Measurements from ENCODE around the gene CYREN. TPM values are rescaled to one million over a fixed set of nuclear protein-coding genes. Genes with fewer than 3 reads are reported as not detected.
"Not testable (repeated sequence)": the region's sequence is repeated elsewhere in the genome, so short reads cannot be mapped to it uniquely, and the experiment has no call there.

CYREN gene
- total and polyA plus RNA-seq, 7 donors: 20.6 to 61.2 (median 28.1) TPM

- no peak overlapping the region for H3K27ac ChIP-seq
- no peak overlapping the region for H3K4me3 ChIP-seq
- intact Hi-C loops (cut with DNase I): loop anchor here in 1 of 2 donors (10.0 kb wide), 1 partner anchor 502 kb away; no protein-coding TSS in a partner anchor
- H3K27me3 ChIP-seq (ENCODE audit: insufficient read depth in 3 of 3, low read length in 2 of 3): no peaks in the 10 kb centered on the region
- WGBS, 3 donors: 92 to 93% (median 92%) methylated on average over 9 of the region's 9 CpGs
- peak; percentile 17 to 38 (median 20) for ATAC-seq
- H3K4me1 ChIP-seq: no peaks in the 10 kb centered on the region
- H3K36me3 ChIP-seq (ENCODE audit: insufficient read depth in 1 of 2, low read depth in 1 of 2): peaks cover 2 to 77% of the 10 kb centered on the region in 2 donors
- peaks cover 16% of the 10 kb centered on the region for H3K9me3 ChIP-seq
- no peak for DNase-seq
- TF ChIP-seq, protein P1, sequence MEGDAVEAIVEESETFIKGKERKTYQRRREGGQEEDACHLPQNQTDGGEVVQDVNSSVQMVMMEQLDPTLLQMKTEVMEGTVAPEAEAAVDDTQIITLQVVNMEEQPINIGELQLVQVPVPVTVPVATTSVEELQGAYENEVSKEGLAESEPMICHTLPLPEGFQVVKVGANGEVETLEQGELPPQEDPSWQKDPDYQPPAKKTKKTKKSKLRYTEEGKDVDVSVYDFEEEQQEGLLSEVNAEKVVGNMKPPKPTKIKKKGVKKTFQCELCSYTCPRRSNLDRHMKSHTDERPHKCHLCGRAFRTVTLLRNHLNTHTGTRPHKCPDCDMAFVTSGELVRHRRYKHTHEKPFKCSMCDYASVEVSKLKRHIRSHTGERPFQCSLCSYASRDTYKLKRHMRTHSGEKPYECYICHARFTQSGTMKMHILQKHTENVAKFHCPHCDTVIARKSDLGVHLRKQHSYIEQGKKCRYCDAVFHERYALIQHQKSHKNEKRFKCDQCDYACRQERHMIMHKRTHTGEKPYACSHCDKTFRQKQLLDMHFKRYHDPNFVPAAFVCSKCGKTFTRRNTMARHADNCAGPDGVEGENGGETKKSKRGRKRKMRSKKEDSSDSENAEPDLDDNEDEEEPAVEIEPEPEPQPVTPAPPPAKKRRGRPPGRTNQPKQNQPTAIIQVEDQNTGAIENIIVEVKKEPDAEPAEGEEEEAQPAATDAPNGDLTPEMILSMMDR (IDR thresholded peaks at IDR 0.05): no peak
Observed at GRCh38 chr7:135177028-135177696, 6.7 kb upstream of the CYREN start.

DNA sequence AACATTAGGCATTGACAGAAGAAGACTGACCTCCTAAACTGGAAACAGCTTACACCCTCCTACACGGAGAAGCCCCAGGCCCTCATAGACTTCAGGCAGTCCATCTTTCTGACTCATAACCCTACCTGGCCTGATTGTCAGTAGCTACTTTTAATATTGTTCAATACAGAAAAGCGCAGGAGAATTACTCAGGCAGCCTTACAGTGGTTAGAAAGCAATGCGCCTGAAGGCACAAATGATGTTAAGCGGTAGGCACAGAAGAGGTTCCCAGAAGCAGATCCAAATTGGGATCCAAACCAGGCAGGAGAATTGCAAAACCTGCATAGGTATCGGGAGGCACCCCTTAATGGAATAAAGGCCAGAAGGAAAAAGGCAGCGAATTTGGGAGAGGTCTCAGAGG is 5.4 kb upstream of the CYREN start:
- WGBS, 3 donors: 91 to 98% (median 96%) methylated on average over 6 of the region's 6 CpGs
- no peaks in the 10 kb centered on the region for H3K27me3 ChIP-seq (ENCODE audit: insufficient read depth in 3 of 3, low read length in 2 of 3)
- intact Hi-C loops (cut with DNase I): loop anchor here in 1 of 2 donors (10.0 kb wide), 1 partner anchor 501 kb away; no protein-coding TSS in a partner anchor
- peaks cover 7% of the 10 kb centered on the region for H3K9me3 ChIP-seq
- peaks cover under 1 to 64% of the 10 kb centered on the region in 2 donors for H3K36me3 ChIP-seq (ENCODE audit: insufficient read depth in 1 of 2, low read depth in 1 of 2)
- H3K4me3 ChIP-seq: no peak overlapping the region
- ATAC-seq (no peak), DNase-seq (no peak)
- TF ChIP-seq, protein P1 (IDR thresholded peaks at IDR 0.05): no peak
- H3K27ac ChIP-seq: no peak overlapping the region
- no peaks in the 10 kb centered on the region for H3K4me1 ChIP-seq

DNA sequence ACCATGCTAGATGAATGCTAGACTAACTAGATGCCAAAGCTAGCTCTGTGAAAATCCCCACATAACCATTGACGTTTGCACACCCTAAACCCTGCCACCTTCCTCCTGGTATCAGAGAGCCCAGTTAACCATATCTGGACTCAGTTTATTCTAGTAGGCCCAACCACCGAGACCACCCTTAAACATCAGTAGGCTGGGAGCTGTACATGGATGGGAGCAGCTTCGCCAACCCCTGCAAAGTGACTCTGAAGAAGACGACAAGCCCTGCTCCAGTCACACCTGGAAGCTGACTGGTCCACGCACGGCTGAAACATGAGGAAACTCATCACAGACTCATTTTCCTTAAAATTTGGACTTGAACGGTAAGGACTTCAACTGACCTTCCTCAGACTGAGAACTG is 4.4 kb upstream of the CYREN start:
- TF ChIP-seq, protein P1 (IDR thresholded peaks at IDR 0.05): no peak
- Histone ChIP-seq H3K9me3 (no peaks in the 10 kb centered on the region), H3K36me3 (ENCODE audit: insufficient read depth in 1 of 2, low read depth in 1 of 2) (peaks cover 0 to 54% of the 10 kb centered on the region in 2 donors), H3K27ac (no peak overlapping the region), H3K27me3 (ENCODE audit: insufficient read depth in 3 of 3, low read length in 2 of 3) (no peaks in the 10 kb centered on the region), H3K4me1 (no peaks in the 10 kb centered on the region), H3K4me3 (no peak overlapping the region)
- 89 to 92% (median 92%) methylated on average over 7 of the region's 7 CpGs for WGBS, 3 donors
- DNase-seq: no peak
- intact Hi-C loops (cut with DNase I): loop anchor here in 1 of 2 donors (10.0 kb wide), 1 partner anchor 500 kb away; no protein-coding TSS in a partner anchor
- ATAC-seq: no peak

- DNase-seq; H3K27me3 ChIP-seq (ENCODE audit: insufficient read depth in 3 of 3, low read length in 2 of 3); H3K4me1 ChIP-seq; H3K27ac ChIP-seq; H3K4me3 ChIP-seq; ATAC-seq; H3K9me3 ChIP-seq: not testable (repeated sequence)
- peaks cover 0 to 44% of the 10 kb centered on the region in 2 donors for H3K36me3 ChIP-seq (ENCODE audit: insufficient read depth in 1 of 2, low read depth in 1 of 2)
- 73 to 81% (median 74%) methylated on average over 4 of the region's 4 CpGs for WGBS, 3 donors
- intact Hi-C loops (cut with DNase I): loop anchor here in 1 of 2 donors (10.0 kb wide), 1 partner anchor 499 kb away; no protein-coding TSS in a partner anchor
Observed at GRCh38 chr7:135173916-135174315, 3.4 kb upstream of the CYREN start.

GRCh38 chr7:135171581-135172291 is 1.2 kb upstream of the CYREN start:
- Histone ChIP-seq H3K4me1 (peaks cover 22% of the 10 kb centered on the region), H3K36me3 (ENCODE audit: insufficient read depth in 1 of 2, low read depth in 1 of 2) (peaks cover 0 to 40% of the 10 kb centered on the region in 2 donors), H3K4me3 (peak overlapping the region; percentile 97), H3K27ac (peak overlapping the region; percentile 100)
- ATAC-seq (peak; percentile 49 to 68 (median 59)), DNase-seq (peak; percentile 81 to 93)
- 21 to 32% (median 22%) methylated on average over 19 of the region's 19 CpGs for WGBS, 3 donors
- not testable (repeated sequence) for H3K27me3 ChIP-seq (ENCODE audit: insufficient read depth in 3 of 3, low read length in 2 of 3); H3K9me3 ChIP-seq
- intact Hi-C loops (cut with DNase I): loop anchor here in 1 of 2 donors (10.0 kb wide), 1 partner anchor 497 kb away; no protein-coding TSS in a partner anchor

- intact Hi-C loops (cut with DNase I): loop anchor here in 1 of 2 donors (10.0 kb wide), 1 partner anchor 496 kb away; no protein-coding TSS in a partner anchor
- 13 to 16% (median 15%) methylated on average over 12 of the region's 12 CpGs for WGBS, 3 donors
- H3K36me3 ChIP-seq (ENCODE audit: insufficient read depth in 1 of 2, low read depth in 1 of 2): peaks cover 0 to 40% of the 10 kb centered on the region in 2 donors
- peak overlapping the region; percentile 100 for H3K27ac ChIP-seq
- not testable (repeated sequence) for H3K27me3 ChIP-seq (ENCODE audit: insufficient read depth in 3 of 3, low read length in 2 of 3); H3K9me3 ChIP-seq; ATAC-seq; DNase-seq
- H3K4me3 ChIP-seq: peak overlapping the region; percentile 97
- peaks cover 29% of the 10 kb centered on the region for H3K4me1 ChIP-seq
Observed at GRCh38 chr7:135170998-135171481, 533 bp upstream of the CYREN start.

Measured in psoas muscle (tissue), 8 donors.